Psoas muscle (tissue), 8 donors: ENCODE data around the gene ERBIN. TPM values are rescaled to one million over a fixed set of nuclear protein-coding genes. Genes with fewer than 3 reads are reported as not detected.

ENCODE experiments used
- ATAC-seq, 4 donors: fragments of 200-7000 bp; cut with Tn5 transposase; one replicate each; pipeline ENCODE4 v1.9.1; 2020; ENCODE audit warnings: moderate library complexity in 3 of 4, mild to moderate bottlenecking in 2 of 4
- DNase-seq, 2 donors: peaks; one replicate each; pipeline ENCODE4 v3.0.0-alpha.2; 2020
- H3K27ac ChIP-seq: fragments of 200-600 bp; one replicate; pipeline ENCODE4 v1.8.0; 2022
- H3K27me3 ChIP-seq, 3 donors: fragments of 200-600 bp in 1 of 3; one replicate each; pipeline versions ENCODE4 v1.6.1 to v1.8.0; 2013 to 2022; ENCODE audit warnings: low read length in 2 of 3, mild to moderate bottlenecking in 2 of 3, moderate library complexity in 1 of 3; ENCODE audit not compliant: insufficient read depth in 3 of 3
- H3K36me3 ChIP-seq, 2 donors: fragments of 200-600 bp in 1 of 2; one replicate each; pipeline versions ENCODE4 v1.6.1 to v1.8.0; 2013 to 2022; ENCODE audit warnings: low read depth in 1 of 2, mild to moderate bottlenecking in 1 of 2, moderate library complexity in 1 of 2; ENCODE audit not compliant: insufficient read depth in 1 of 2
- H3K4me1 ChIP-seq: fragments of 200-600 bp; one replicate; pipeline ENCODE4 v1.8.0; 2022
- H3K4me3 ChIP-seq: fragments of 200-600 bp; one replicate; pipeline ENCODE4 v1.8.0; 2022; ENCODE audit warnings: mild to moderate bottlenecking
- H3K9me3 ChIP-seq: fragments of 200-600 bp; one replicate; pipeline ENCODE4 v1.8.0; 2022
- WGBS, 3 donors: extraction: QIAGEN DNeasy Blood & Tissue Kit; methylation state at CpG; one replicate each; pipeline versions ENCODE4 v1.1.6 to v1.1.7; 2013; 5-methylcytosine and 5-hydroxymethylcytosine counted together
- intact Hi-C, 2 donors: fragments of 100-400 bp; cut with DNase I; formaldehyde crosslinking; loops; one replicate each; pipeline versions ENCODE4 v1.11.0 to v1.14.2; 2022
- polyA plus RNA-seq, 3 donors: library from polyadenylated mRNA; stranded (reverse); fragments of 200-250 nt; gene quantifications; one replicate each; pipeline ENCODE4 v1.2.3, GENCODE V29; 2013
- total RNA-seq, 4 donors: library from RNA; stranded (reverse); fragmentation: NEBNext Ultra II Directional in 2 of 4; extraction: Animal tissue kit (Norgen Biotek cat#: 25700) in 2 of 4; gene quantifications; one replicate each; pipeline versions ENCODE4 v1.2.1 to v1.2.4, GENCODE V29; 2021 to 2023
- TF ChIP-seq, protein P1 (sequence below): fragments of 200-600 bp; IDR thresholded peaks from one replicate; pipeline ENCODE4 v1.8.0; 2022; ENCODE audit warnings: antibody characterized with exemption
- donor health status: healthy with polysubstance abuse.
- donor health status: DM: no; HTN: no; CAD: no; lungs with moderate emphysema.
- donor health status: Bipolar disorder and iron deficiency.
- donor health status: healthy.
- donor health status: DM: yes; HTN: yes; CAD: no.
- donor health status: DM: no; HTN: no; CAD: no.
- donor health status: DM: no; HTN: no; CAD: no.
- donor health status: DM: yes; HTN: yes; CAD: no.

ERBIN gene
- total and polyA plus RNA-seq, 7 donors: 8.3 to 56.6 (median 28.8) TPM

DNA sequence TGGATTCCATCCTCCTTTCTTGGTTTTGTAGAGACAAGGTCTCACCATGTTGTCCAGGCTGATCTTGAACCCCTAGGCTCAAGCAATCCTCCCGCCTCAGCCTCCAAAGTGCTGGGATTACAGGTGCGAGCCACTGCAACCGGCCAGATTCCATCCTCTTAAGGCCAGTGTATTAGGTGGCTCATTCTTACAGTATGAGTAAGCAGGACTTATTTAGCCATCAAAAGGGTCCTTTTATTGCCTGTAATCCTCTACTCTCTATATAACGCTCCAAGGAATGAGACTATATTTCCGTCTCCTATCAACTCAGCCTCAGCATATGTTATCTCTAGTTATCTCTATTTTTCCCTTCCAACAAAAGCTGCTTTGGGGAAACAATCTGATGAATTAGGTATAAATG is 3.0 kb upstream of the ERBIN start:
- intact Hi-C loops: loop anchor here (10.0 kb wide), 2 partner anchors 101 to 149 kb away; no protein-coding TSS in a partner anchor

DNA sequence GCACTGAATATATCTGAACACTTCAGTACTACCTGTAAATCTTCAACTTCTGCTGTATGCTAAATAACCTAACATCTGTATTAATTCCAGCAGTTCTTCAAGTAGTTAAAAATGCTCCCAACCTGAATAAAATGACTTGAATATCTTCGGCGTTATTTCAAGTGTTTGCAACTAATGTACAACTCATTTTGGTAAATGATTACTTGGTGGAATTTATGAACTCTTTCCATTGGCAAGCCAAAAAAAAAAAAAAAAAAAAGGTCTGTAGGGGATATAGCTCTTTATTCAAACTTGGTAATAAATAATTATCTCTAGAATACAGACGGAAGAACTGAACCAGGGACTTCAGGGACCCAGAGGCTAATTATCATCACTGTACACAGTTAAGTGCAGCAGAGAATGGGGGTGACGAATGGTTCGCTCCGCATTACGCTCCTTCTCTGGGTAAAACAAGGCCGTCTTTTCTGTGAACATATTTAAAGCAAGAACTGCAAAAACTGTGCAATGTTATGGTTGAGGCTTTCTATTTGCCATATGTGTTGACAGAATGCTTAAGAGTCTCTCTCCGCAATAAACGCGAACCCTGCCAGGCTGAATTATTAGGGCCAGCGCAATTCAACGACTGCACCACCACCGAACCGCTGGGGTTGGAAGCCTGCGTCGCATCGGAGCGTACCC is 1.9 kb upstream of the ERBIN start:
- intact Hi-C loops: loop anchor here (5.0 to 10.0 kb wide), 6 partner anchors 43 to 218 kb away; partner anchors contain the start of gene SREK1 (in 1 of the 2)
- ATAC-seq (peak in 3 of 4 donors; percentile 12 to 31 (median 17)), DNase-seq (no peak)
- Histone ChIP-seq H3K27me3 (no peaks in the 10 kb centered on the region), H3K36me3 (no peaks in the 10 kb centered on the region), H3K4me1 (peaks cover 17% of the 10 kb centered on the region), H3K4me3 (peak overlapping the region; percentile 95), H3K27ac (peak overlapping the region; percentile 100), H3K9me3 (no peaks in the 10 kb centered on the region)
- 5 to 10% (median 5%) methylated on average over 19 of the region's 19 CpGs for WGBS, 3 donors
- TF ChIP-seq, protein P1, sequence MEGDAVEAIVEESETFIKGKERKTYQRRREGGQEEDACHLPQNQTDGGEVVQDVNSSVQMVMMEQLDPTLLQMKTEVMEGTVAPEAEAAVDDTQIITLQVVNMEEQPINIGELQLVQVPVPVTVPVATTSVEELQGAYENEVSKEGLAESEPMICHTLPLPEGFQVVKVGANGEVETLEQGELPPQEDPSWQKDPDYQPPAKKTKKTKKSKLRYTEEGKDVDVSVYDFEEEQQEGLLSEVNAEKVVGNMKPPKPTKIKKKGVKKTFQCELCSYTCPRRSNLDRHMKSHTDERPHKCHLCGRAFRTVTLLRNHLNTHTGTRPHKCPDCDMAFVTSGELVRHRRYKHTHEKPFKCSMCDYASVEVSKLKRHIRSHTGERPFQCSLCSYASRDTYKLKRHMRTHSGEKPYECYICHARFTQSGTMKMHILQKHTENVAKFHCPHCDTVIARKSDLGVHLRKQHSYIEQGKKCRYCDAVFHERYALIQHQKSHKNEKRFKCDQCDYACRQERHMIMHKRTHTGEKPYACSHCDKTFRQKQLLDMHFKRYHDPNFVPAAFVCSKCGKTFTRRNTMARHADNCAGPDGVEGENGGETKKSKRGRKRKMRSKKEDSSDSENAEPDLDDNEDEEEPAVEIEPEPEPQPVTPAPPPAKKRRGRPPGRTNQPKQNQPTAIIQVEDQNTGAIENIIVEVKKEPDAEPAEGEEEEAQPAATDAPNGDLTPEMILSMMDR: no peak

More for the DNA sequence above, 3.0 kb upstream of the ERBIN start:
- WGBS, 3 donors: 50 to 68% (median 62%) methylated on average over 5 of the region's 5 CpGs
- Histone ChIP-seq H3K27me3 (no peaks in the 10 kb centered on the region), H3K27ac (no peak overlapping the region), H3K36me3 (no peaks in the 10 kb centered on the region), H3K9me3 (no peaks in the 10 kb centered on the region), H3K4me1 (peaks cover 7% of the 10 kb centered on the region), H3K4me3 (no peak overlapping the region)
- ATAC-seq: no peak
- no peak for DNase-seq
- TF ChIP-seq, protein P1: no peak

DNA sequence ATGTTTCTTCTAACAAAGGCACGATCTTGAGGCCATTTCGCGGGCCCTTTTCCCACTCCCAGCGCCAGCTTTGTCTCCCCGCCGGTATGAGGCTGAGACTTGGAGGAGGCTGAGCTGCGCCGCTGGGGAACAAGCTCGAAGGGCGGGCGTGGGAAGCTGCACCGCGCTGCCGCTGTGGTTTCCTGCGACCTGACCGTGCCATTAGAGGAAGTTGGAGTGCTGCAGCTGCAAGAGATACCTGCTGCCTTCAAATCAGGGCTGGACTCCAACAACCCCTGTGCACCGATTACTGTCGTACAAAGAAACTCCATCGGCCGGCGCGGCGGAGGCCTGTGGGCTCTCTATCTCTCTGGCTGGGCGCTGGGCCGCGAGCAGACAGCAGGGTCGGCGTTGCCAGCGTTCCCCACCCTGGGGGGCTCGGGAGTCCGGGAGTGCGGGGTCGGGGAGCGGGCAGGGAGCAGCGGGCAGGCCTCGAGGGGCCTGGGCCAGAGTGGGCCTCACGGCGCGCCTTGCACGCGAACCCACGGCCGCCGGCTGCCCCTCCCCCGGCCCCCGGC is 1.3 kb upstream of the ERBIN start:
- peak overlapping the region; percentile 100 for H3K27ac ChIP-seq
- ATAC-seq (peak; percentile 23 to 43 (median 32)), DNase-seq (peak; percentile 62 to 84)
- WGBS, 3 donors: 0 to 1% (median 0%) methylated on average over 36 to 46 of the region's 46 CpGs
- no peaks in the 10 kb centered on the region for H3K27me3 ChIP-seq
- H3K4me1 ChIP-seq: peaks cover 15% of the 10 kb centered on the region
- H3K36me3 ChIP-seq: no peaks in the 10 kb centered on the region
- TF ChIP-seq, protein P1: no peak
- H3K9me3 ChIP-seq: no peaks in the 10 kb centered on the region
- intact Hi-C loops: loop anchor here (5.0 to 10.0 kb wide), 6 partner anchors 42 to 217 kb away; partner anchors contain the start of gene SREK1 (in 1 of the 2)
- peak overlapping the region; percentile 95 for H3K4me3 ChIP-seq

DNA sequence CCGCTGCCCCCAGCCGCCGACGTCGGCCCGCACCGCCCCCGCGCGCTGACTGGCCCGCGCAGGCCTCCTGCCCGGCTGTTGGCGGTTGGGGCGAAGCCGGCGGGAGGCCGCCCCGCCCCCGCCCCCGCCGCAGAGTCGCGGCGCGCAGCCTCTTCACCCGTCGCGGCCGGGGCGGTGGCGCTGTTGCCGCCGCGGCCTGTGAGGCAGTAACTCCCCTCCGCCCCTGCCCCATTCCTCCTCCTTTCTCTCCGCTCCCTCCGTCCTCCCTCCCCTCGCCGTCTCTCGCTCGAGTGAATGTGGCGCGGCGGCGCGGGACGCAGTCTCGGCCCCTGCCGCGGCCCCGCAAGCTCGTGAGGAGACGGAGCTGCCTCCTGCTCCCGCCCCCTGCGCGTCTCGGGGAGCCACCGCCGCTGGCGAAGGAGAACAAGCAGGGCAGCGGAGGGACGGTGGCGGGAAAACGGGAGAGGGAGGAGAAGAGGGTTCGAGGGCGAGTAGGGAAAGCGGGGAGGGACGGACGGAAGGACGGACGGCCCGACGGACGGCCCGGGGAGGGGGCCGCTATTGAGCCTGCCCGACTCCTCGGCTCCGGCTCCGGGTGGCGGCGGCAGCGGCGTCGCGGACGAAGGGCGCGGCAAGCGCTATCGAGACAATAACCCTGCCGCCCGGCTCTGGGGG is 637 bp upstream of the ERBIN start:
- H3K27ac ChIP-seq: peak overlapping the region; percentile 100
- H3K4me1 ChIP-seq: peaks cover 21% of the 10 kb centered on the region
- DNase-seq (peak; percentile 87 to 90), ATAC-seq (peak; percentile 87 to 91 (median 88))
- no peaks in the 10 kb centered on the region for H3K36me3 ChIP-seq
- no peaks in the 10 kb centered on the region for H3K9me3 ChIP-seq
- H3K4me3 ChIP-seq: peak overlapping the region; percentile 95
- no peaks in the 10 kb centered on the region for H3K27me3 ChIP-seq
- intact Hi-C loops: loop anchor here (2.0 to 10.0 kb wide), 7 partner anchors 42 to 219 kb away; partner anchors contain the start of gene SREK1 (in 2 of the 2)
- 0 to 1% (median 0%) methylated on average over 41 to 94 of the region's 94 CpGs for WGBS, 3 donors
- TF ChIP-seq, protein P1: peak; percentile 28
